ENCODE measurements around the gene STAT5B. TPM values are rescaled to one million over a fixed set of nuclear protein-coding genes. Genes with fewer than 3 reads are reported as not detected.

The STAT5B gene
- total and polyA plus RNA-seq, 2 of the 13 experiments (the other 11 are each of a cell fraction or from before 2014, with no cell fraction given) = 21.0 to 42.8 TPM

GRCh38 chr17:42315402-42316156 is 39.4 kb upstream of the STAT5B start (continued):
- TF ChIP-seq CHD2 (IDR thresholded peaks at IDR 0.05; ENCODE audit: low read depth, low read length) (no peak), ZNF577 (CRISPR knock-in tag; IDR thresholded peaks at IDR 0.05; ENCODE audit: borderline replicate concordance, low read depth) (no peak), NR2F6 (IDR thresholded peaks at IDR 0.05) (0 out of 2 replicates have a peak, but pooled peaks have one; percentile 14), NR2F6 (CRISPR knock-in tag; IDR thresholded peaks at IDR 0.05) (no peak)

- 80% methylated on average over 14 of the region's 14 CpGs for WGBS (ENCODE audit: low lambda C conversion rate)
- peaks cover 89% of the 10 kb centered on the region for H3K4me1 ChIP-seq (ENCODE audit: insufficient read depth, low read length)
- no peaks in the 10 kb centered on the region for H4K20me1 ChIP-seq (ENCODE audit: insufficient read depth, low read length)
- intact Hi-C loops (cut with micrococcal nuclease; ENCODE audit: unreplicated experiment) = no loop called here
- no peak for FAIRE-seq
- no TSS peak for BruUV-seq (replicated peaks)
- H3K9me3 ChIP-seq (ENCODE audit: low read length) = no peaks in the 10 kb centered on the region
- no peaks in the 10 kb centered on the region for H3K27me3 ChIP-seq (ENCODE audit: control insufficient read depth in 1 of 2, insufficient read depth in 2 of 2, low read length in 2 of 2)
- H3K4me3 ChIP-seq (replicated peaks in 1 of 3; ENCODE audit: insufficient read depth in 1 of 3, low read depth in 2 of 3, low read length in 3 of 3) = no peak overlapping the region
- H3K27ac ChIP-seq (ENCODE audit: extremely low read length, insufficient read depth, low read length) = peak overlapping the region; percentile 73
- in situ Hi-C loops (cut with HindIII; ENCODE audit: extremely low pct_ligation_motif_present, low pct_unique_long_range_greater_than_20kb) = no loop called here
- no peaks in the 10 kb centered on the region for H3K79me2 ChIP-seq (ENCODE audit: insufficient read depth, low read length)
- no peak overlapping the region for H3K4me2 ChIP-seq (ENCODE audit: low read depth, low read length)
- ChIA-PET CTCF (ENCODE audit: low intra/inter-chr PET ratio, low total read pairs) (no interaction called here), POLR2A (interaction anchor here (1.4 to 3.7 kb wide), 2 partner anchors 74 to 264 kb away, joined by 3 to 47 read pairs; partner anchors contain the start of gene STAT3)
- H2AFZ ChIP-seq (ENCODE audit: low read length) = no peak overlapping the region
- peaks cover 5 to 27% of the 10 kb centered on the region in 2 experiments; a peak in 4 of 5 replicates for H3K36me3 ChIP-seq (replicated peaks in 1 of 2; ENCODE audit: control insufficient read depth in 1 of 2, insufficient read depth in 2 of 2, low read length in 2 of 2)
- H3K9ac ChIP-seq (ENCODE audit: insufficient read depth, low read depth, low read length) = no peak overlapping the region
- no peak for ATAC-seq
- no peak for DNase-seq (ENCODE audit: low spot score)
- TF ChIP-seq ZNF564 (CRISPR knock-in tag; IDR thresholded peaks at IDR 0.05) (no peak), ZNF30 (CRISPR knock-in tag; IDR thresholded peaks at IDR 0.05) (no peak), ZFY (CRISPR knock-in tag; IDR thresholded peaks at IDR 0.05) (0 out of 2 replicates have a peak, but pooled peaks have one; percentile 15), ZBTB33 (CRISPR knock-in tag; IDR thresholded peaks at IDR 0.05) (0 out of 2 replicates have a peak, but pooled peaks have one; percentile 13), NPAS2 (CRISPR knock-in tag; IDR thresholded peaks at IDR 0.05; ENCODE audit: borderline replicate concordance) (no peak), POLR2AphosphoS2 (IDR thresholded peaks at IDR 0.05; ENCODE audit: low read depth, low read length) (peak; percentile 52; the same call in 1 of the 2 replicates), TFDP1 (CRISPR knock-in tag; IDR thresholded peaks at IDR 0.05; ENCODE audit: borderline replicate concordance) (no peak), JDP2 (CRISPR knock-in tag; IDR thresholded peaks at IDR 0.05; ENCODE audit: borderline replicate concordance) (no peak), ZNF687 (CRISPR knock-in tag; IDR thresholded peaks at IDR 0.05) (peak; percentile 51), ZNF263 (CRISPR knock-in tag; IDR thresholded peaks at IDR 0.05) (0 out of 2 replicates have a peak, but pooled peaks have one; percentile 56), ELF3 (CRISPR knock-in tag; IDR thresholded peaks at IDR 0.05) (no peak)
Observed at GRCh38 chr17:42313773-42314566, 37.8 kb upstream of the STAT5B start.
